ENCODE results near the gene VPS4B.

Gene VPS4B

DNA sequence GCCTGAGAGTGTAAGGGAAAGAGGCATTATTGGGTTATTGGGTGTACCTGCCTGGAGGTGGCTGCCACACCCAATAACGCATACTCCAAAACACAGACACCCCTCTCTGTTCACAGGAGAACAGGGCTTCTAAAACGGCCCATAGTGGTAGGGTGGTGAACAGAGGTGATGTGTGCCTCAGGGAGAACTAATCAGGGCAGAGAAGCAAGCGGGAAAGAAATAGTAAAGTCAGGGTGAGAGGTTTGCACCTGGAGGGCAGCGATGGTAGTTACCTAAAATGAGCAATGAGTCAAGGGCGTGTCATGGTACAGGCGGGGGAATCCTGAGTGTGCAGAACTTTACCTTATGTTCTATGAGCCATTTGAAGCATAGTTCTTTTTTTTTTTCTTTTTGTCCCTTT, 21.6 kb upstream of the VPS4B start:
- no peak overlapping the region for H3K9ac ChIP-seq (ENCODE audit: low read length)
- no peak overlapping the region for H3K4me3 ChIP-seq (ENCODE audit: low read length)
- no peaks in the 10 kb centered on the region for H3K4me1 ChIP-seq (ENCODE audit: low read length)
- H3K36me3 ChIP-seq (replicated peaks; ENCODE audit: insufficient read depth, low read length) = no peaks in the 10 kb centered on the region
- H4K20me1 ChIP-seq (ENCODE audit: insufficient read depth, low read length) = no peaks in the 10 kb centered on the region
- H3K9me2 ChIP-seq (replicated peaks; ENCODE audit: insufficient read depth, low read length) = no peaks in the 10 kb centered on the region
- no peak overlapping the region for H3K4me2 ChIP-seq (ENCODE audit: low read depth, low read length)
- H3F3A ChIP-seq (ENCODE audit: insufficient read depth, low read length) = no peaks in the 10 kb centered on the region
- no peak overlapping the region for H3K27ac ChIP-seq (ENCODE audit: low read length)
- no peaks in the 10 kb centered on the region for H3K9me3 ChIP-seq (replicated peaks; ENCODE audit: insufficient read depth, low read length)
- no peaks in the 10 kb centered on the region for H3K27me3 ChIP-seq (replicated peaks; ENCODE audit: insufficient read depth, low read length)
- no peaks in the 10 kb centered on the region for H3K79me2 ChIP-seq (ENCODE audit: low read length)
- no peak overlapping the region for H2AFZ ChIP-seq (ENCODE audit: low read length)
- no peak for DNase-seq
- TF ChIP-seq EZH2phosphoT487 (IDR thresholded peaks at IDR 0.05; ENCODE audit: low read length) = no peak
- TF ChIP-seq EZH2 (optimal IDR thresholded peaks at IDR 0.05; ENCODE audit: low read depth, low read length) = no peak
- TF ChIP-seq CTCF (IDR thresholded peaks at IDR 0.05; ENCODE audit: low read length) = no peak

GRCh38 chr18:63440881-63441280, 18.6 kb upstream of the VPS4B start:
- H3K4me1 ChIP-seq (ENCODE audit: low read length) = no peaks in the 10 kb centered on the region

GRCh38 chr18:63440219-63440618, 17.9 kb upstream of the VPS4B start:
- no peak for DNase-seq
- TF ChIP-seq CTCF (IDR thresholded peaks at IDR 0.05; ENCODE audit: low read length) (no peak), EZH2 (optimal IDR thresholded peaks at IDR 0.05; ENCODE audit: low read depth, low read length) (no peak), EZH2phosphoT487 (IDR thresholded peaks at IDR 0.05; ENCODE audit: low read length) (no peak)
- Histone ChIP-seq H4K20me1 (ENCODE audit: insufficient read depth, low read length) (no peaks in the 10 kb centered on the region), H3K9me3 (replicated peaks; ENCODE audit: insufficient read depth, low read length) (no peaks in the 10 kb centered on the region), H3K4me2 (ENCODE audit: low read depth, low read length) (no peak overlapping the region), H2AFZ (ENCODE audit: low read length) (no peak overlapping the region), H3K9ac (ENCODE audit: low read length) (no peak overlapping the region), H3K9me2 (replicated peaks; ENCODE audit: insufficient read depth, low read length) (no peaks in the 10 kb centered on the region), H3K79me2 (ENCODE audit: low read length) (no peaks in the 10 kb centered on the region), H3K4me3 (ENCODE audit: low read length) (no peak overlapping the region), H3K4me1 (ENCODE audit: low read length) (no peaks in the 10 kb centered on the region), H3K36me3 (replicated peaks; ENCODE audit: insufficient read depth, low read length) (no peaks in the 10 kb centered on the region), H3K27me3 (replicated peaks; ENCODE audit: insufficient read depth, low read length) (no peaks in the 10 kb centered on the region), H3F3A (ENCODE audit: insufficient read depth, low read length) (no peaks in the 10 kb centered on the region), H3K27ac (ENCODE audit: low read length) (no peak overlapping the region)

More at GRCh38 chr18:63440881-63441280, 18.6 kb upstream of the VPS4B start:
- no peaks in the 10 kb centered on the region for H3K9me3 ChIP-seq (replicated peaks; ENCODE audit: insufficient read depth, low read length)
- no peaks in the 10 kb centered on the region for H4K20me1 ChIP-seq (ENCODE audit: insufficient read depth, low read length)
- no peak overlapping the region for H3K4me3 ChIP-seq (ENCODE audit: low read length)
- H3F3A ChIP-seq (ENCODE audit: insufficient read depth, low read length) = no peaks in the 10 kb centered on the region
- H3K27ac ChIP-seq (ENCODE audit: low read length) = no peak overlapping the region
- no peaks in the 10 kb centered on the region for H3K79me2 ChIP-seq (ENCODE audit: low read length)
- H3K9me2 ChIP-seq (replicated peaks; ENCODE audit: insufficient read depth, low read length) = no peaks in the 10 kb centered on the region
- H3K4me2 ChIP-seq (ENCODE audit: low read depth, low read length) = no peak overlapping the region
- no peak overlapping the region for H3K9ac ChIP-seq (ENCODE audit: low read length)
- H3K27me3 ChIP-seq (replicated peaks; ENCODE audit: insufficient read depth, low read length) = no peaks in the 10 kb centered on the region
- DNase-seq = no peak
- H2AFZ ChIP-seq (ENCODE audit: low read length) = no peak overlapping the region
- no peaks in the 10 kb centered on the region for H3K36me3 ChIP-seq (replicated peaks; ENCODE audit: insufficient read depth, low read length)
- TF ChIP-seq EZH2phosphoT487 (IDR thresholded peaks at IDR 0.05; ENCODE audit: low read length) (no peak), CTCF (IDR thresholded peaks at IDR 0.05; ENCODE audit: low read length) (no peak), EZH2 (optimal IDR thresholded peaks at IDR 0.05; ENCODE audit: low read depth, low read length) (no peak)

Measured in MM.1S (cell line).